Stimulated activated CD8-positive, alpha-beta memory T cell treated with anti-CD3 and anti-CD28 coated beads, Interleukin-15, amount 100 ng/mL, for 48 hours (primary cell): ENCODE data around the gene MICU1.
"Not testable (repeated sequence)": the region's sequence is repeated elsewhere in the genome, so short reads cannot be mapped to it uniquely, and the experiment has no call there.

ENCODE experiments used
- DNase-seq, 2 donors: peaks; one replicate each; pipeline ENCODE4 v3.0.0-alpha.2; 2020; ENCODE audit warnings: low read depth in 2 of 2

The MICU1 gene

GRCh38 chr10:72329290-72330068 is 296.4 kb downstream of the MICU1 start:
- DNase-seq: no peak

- peak in 1 of 2 donors; percentile 63 for DNase-seq
These were observed 297.1 kb downstream of the MICU1 start for GRCh38 chr10:72328829-72329204.

- no peak for DNase-seq
These were observed 297.6 kb downstream of the MICU1 start for GRCh38 chr10:72328045-72328828.

- DNase-seq: peak in 1 of 2 donors; percentile 78
These were observed 298.9 kb downstream of the MICU1 start for GRCh38 chr10:72326665-72327603.

- not testable (repeated sequence) for DNase-seq
These were observed 300.4 kb downstream of the MICU1 start for GRCh38 chr10:72325243-72326175.

GRCh38 chr10:72323771-72324191 is 302.1 kb downstream of the MICU1 start:
- DNase-seq: no peak

GRCh38 chr10:72323108-72323749 is 302.6 kb downstream of the MICU1 start:
- no peak for DNase-seq

GRCh38 chr10:72322280-72323058 is 303.4 kb downstream of the MICU1 start:
- no peak for DNase-seq

- no peak for DNase-seq
These were observed 303.9 kb downstream of the MICU1 start for GRCh38 chr10:72322030-72322279.

GRCh38 chr10:72321248-72322029 is 304.4 kb downstream of the MICU1 start:
- DNase-seq: no peak

- DNase-seq: peak in 1 of 2 donors; percentile 75
These were observed 305.1 kb downstream of the MICU1 start for GRCh38 chr10:72320676-72321247.

- DNase-seq: peak; percentile 87 to 89
These were observed 306.2 kb downstream of the MICU1 start for GRCh38 chr10:72319416-72320254.

- DNase-seq: no peak
These were observed 307.2 kb downstream of the MICU1 start for GRCh38 chr10:72318418-72319262.
